Liver (tissue), 3 donors: ENCODE results near the gene STX10.

ENCODE experiments used
- HNF4G ChIP-seq: IDR thresholded peaks from 2 replicates; pipeline ENCODE4 v1.6.1; 2016; ENCODE audit warnings: antibody characterized with exemption
- JUND ChIP-seq, 2 donors: IDR thresholded peaks; 2 replicates each; pipeline ENCODE4 v1.6.1; 2016; ENCODE audit warnings: antibody characterized with exemption in 2 of 2
- REST ChIP-seq: IDR thresholded peaks from 2 replicates; pipeline ENCODE4 v1.6.1; 2016; ENCODE audit warnings: antibody characterized with exemption, mild to moderate bottlenecking
- RXRA ChIP-seq, 2 donors: IDR thresholded peaks; 2 replicates each; pipeline ENCODE4 v1.6.1; 2017 to 2018; ENCODE audit warnings: antibody characterized with exemption in 2 of 2, mild to moderate bottlenecking in 1 of 2
- SP1 ChIP-seq: IDR thresholded peaks from 2 replicates; pipeline ENCODE4 v1.6.1; 2018; ENCODE audit warnings: antibody characterized with exemption, mild to moderate bottlenecking
- TAF1 ChIP-seq: conservative IDR thresholded peaks from 2 replicates; pipeline ENCODE4 v1.6.1; 2016; ENCODE audit warnings: antibody characterized with exemption, mild to moderate bottlenecking
- TF ChIP-seq, protein P1 (sequence below): fragments of 150-350 bp; IDR thresholded peaks from 2 replicates; pipeline ENCODE4 v1.5.1; 2017; ENCODE audit warnings: improper control_type of control experiment, low read depth, low read length; ENCODE audit not compliant: missing input control
- TF ChIP-seq, protein P2 (sequence below): IDR thresholded peaks from 2 replicates; pipeline ENCODE4 v1.6.1; 2016; ENCODE audit warnings: antibody characterized with exemption
- donor health status: healthy.
- donor health status: healthy.

DNA sequence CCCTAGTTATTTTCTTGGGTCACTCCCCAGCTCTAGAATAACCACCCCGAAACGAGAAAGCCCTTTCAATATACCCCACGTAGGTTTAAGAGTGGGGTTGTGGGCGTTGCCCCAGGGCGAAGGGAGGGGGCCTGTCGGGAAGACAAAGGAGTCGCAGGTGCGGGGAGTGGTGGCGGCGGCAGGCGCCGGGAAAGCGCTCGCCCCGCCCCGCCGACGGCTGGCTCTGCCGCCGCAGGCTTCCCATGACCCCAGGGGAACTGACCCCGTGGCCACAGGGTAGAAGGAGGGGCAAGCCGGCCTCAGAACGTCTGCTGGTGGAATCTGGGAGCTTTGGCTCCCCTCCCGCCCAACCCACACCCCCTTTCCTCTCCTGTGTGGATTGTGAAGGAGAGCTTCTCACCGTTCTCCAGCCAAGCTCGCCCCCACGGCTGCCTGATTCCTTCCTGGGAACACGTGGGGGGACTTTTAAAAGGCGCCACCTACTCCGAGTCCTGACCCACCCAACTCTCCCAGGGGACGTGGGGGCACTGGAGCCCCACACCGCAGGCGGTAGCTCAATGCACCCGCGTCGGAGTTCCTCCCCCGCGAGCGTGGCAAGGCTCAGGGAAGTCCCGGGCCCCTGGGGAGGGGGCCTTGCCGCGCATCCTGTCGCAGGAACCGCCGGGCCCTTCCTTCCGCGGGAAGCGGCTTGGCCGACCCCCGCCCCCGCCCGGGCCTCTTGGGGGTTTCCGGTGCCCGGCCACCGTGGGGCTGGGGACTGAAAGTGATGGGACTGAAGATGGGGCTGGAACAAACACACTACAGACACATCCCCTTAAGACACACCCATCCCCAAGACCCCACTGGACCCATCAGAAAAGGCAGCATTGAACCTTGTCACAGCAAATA, 5.5 kb upstream of the STX10 start:
- TF ChIP-seq, protein P1, sequence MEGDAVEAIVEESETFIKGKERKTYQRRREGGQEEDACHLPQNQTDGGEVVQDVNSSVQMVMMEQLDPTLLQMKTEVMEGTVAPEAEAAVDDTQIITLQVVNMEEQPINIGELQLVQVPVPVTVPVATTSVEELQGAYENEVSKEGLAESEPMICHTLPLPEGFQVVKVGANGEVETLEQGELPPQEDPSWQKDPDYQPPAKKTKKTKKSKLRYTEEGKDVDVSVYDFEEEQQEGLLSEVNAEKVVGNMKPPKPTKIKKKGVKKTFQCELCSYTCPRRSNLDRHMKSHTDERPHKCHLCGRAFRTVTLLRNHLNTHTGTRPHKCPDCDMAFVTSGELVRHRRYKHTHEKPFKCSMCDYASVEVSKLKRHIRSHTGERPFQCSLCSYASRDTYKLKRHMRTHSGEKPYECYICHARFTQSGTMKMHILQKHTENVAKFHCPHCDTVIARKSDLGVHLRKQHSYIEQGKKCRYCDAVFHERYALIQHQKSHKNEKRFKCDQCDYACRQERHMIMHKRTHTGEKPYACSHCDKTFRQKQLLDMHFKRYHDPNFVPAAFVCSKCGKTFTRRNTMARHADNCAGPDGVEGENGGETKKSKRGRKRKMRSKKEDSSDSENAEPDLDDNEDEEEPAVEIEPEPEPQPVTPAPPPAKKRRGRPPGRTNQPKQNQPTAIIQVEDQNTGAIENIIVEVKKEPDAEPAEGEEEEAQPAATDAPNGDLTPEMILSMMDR, result no peak
- TF ChIP-seq SP1 (peak; percentile 61), TAF1 (no peak), REST (peak; percentile 38), JUND (IDR thresholded peaks at IDR 0.05) (peak in 1 of 2 donors; percentile 40), RXRA (IDR thresholded peaks at IDR 0.05) (peak; percentile 95 to 96), HNF4G (peak; percentile 4)
- TF ChIP-seq, protein P2, sequence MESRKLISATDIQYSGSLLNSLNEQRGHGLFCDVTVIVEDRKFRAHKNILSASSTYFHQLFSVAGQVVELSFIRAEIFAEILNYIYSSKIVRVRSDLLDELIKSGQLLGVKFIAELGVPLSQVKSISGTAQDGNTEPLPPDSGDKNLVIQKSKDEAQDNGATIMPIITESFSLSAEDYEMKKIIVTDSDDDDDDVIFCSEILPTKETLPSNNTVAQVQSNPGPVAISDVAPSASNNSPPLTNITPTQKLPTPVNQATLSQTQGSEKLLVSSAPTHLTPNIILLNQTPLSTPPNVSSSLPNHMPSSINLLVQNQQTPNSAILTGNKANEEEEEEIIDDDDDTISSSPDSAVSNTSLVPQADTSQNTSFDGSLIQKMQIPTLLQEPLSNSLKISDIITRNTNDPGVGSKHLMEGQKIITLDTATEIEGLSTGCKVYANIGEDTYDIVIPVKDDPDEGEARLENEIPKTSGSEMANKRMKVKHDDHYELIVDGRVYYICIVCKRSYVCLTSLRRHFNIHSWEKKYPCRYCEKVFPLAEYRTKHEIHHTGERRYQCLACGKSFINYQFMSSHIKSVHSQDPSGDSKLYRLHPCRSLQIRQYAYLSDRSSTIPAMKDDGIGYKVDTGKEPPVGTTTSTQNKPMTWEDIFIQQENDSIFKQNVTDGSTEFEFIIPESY, result no peak
